Stomach (tissue), 9 donors: Measurements from ENCODE around the gene ZNF831. TPM values are rescaled to one million over a fixed set of nuclear protein-coding genes. Genes with fewer than 3 reads are reported as not detected.

Source experiments
- DNase-seq, 2 donors: peaks; one replicate each; pipeline versions ENCODE4 v3.0.0 to v3.0.0-alpha.2; 2013 to 2019
- H3K27ac ChIP-seq, 5 donors: fragments of 200-600 bp in 4 of 5; sonication (generic) in 4 of 5; one replicate each; pipeline ENCODE4 v1.5.1; 2013 to 2019; ENCODE audit warnings: mild to moderate bottlenecking in 1 of 5, moderate library complexity in 1 of 5
- H3K27me3 ChIP-seq, 3 donors: fragments of 200-600 bp; sonication (generic); one replicate each; pipeline ENCODE4 v1.5.1; 2017 to 2019; ENCODE audit warnings: mixed run types in 1 of 3
- H3K36me3 ChIP-seq, 4 donors: fragments of 200-600 bp; sonication (generic); 1 replicate in 3 of 4; 2 replicates in 1 of 4; pipeline ENCODE4 v1.5.1; 2016 to 2019
- H3K4me1 ChIP-seq, 4 donors: fragments of 200-600 bp; sonication (generic); one replicate each; pipeline ENCODE4 v1.5.1; 2016 to 2019
- H3K4me3 ChIP-seq, 4 donors: fragments of 200-600 bp; sonication (generic) in 3 of 4; one replicate each; pipeline ENCODE4 v1.5.1; 2016 to 2019; ENCODE audit warnings: mild to moderate bottlenecking in 1 of 4
- H3K9me3 ChIP-seq, 4 donors: fragments of 200-600 bp; sonication (generic); one replicate each; pipeline ENCODE4 v1.5.1; 2016 to 2019
- CTCF ChIP-seq, 7 experiments: fragments of 450-650 bp in 4 of 7; fragments of 200-600 bp in 3 of 7; sonication (generic) in 3 of 7; IDR thresholded peaks; one replicate each; pipeline ENCODE4 v1.5.1; 2016 to 2019; ENCODE audit warnings: antibody characterized with exemption in 7 of 7, control low read depth in 2 of 7, mild to moderate bottlenecking in 1 of 7
- EP300 ChIP-seq: sonication (generic); formaldehyde crosslinking; IDR thresholded peaks from one replicate; pipeline ENCODE4 v1.6.1; 2017; ENCODE audit warnings: antibody characterized with exemption
- POLR2A ChIP-seq, 4 donors: fragments of 450-650 bp; IDR thresholded peaks; one replicate each; pipeline ENCODE4 v1.6.1; 2016; ENCODE audit warnings: antibody characterized with exemption in 4 of 4, control low read depth in 2 of 4, mild to moderate bottlenecking in 1 of 4, moderate library complexity in 1 of 4
- POLR2AphosphoS5 ChIP-seq, 3 donors: sonication (generic); formaldehyde crosslinking; IDR thresholded peaks; one replicate each; pipeline ENCODE4 v1.6.1; 2016; ENCODE audit warnings: antibody characterized with exemption in 3 of 3
- WGBS, 5 donors: extraction: QIAGEN DNeasy Blood & Tissue Kit in 3 of 5; methylation state at CpG; one replicate each; pipeline versions ENCODE4 v1.1.5 to v1.1.7; 2013 to 2018; 5-methylcytosine and 5-hydroxymethylcytosine counted together
- intact Hi-C: fragments of 100-400 bp; cut with DNase I; formaldehyde crosslinking; loops from one replicate; pipeline ENCODE4 v1.15.1; 2023; ENCODE audit warnings: low total_unique reads
- polyA plus RNA-seq, 3 donors: library from polyadenylated mRNA; stranded (reverse); fragments of 200-250 nt; gene quantifications; one replicate each; pipeline ENCODE4 v1.2.3, GENCODE V29; 2013
- total RNA-seq, 5 donors: library from RNA; depleted of rRNA; stranded (reverse); fragments of >200 nt; gene quantifications; one replicate each; pipeline versions ENCODE4 v1.1.0 to v1.2.3, GENCODE V29; 2014 to 2016
- donor health status: healthy with polysubstance abuse.
- donor health status: Bipolar disorder and iron deficiency.
- donor health status: healthy.

ZNF831 gene
- total and polyA plus RNA-seq, 8 donors, result under 0.01 to 2.9 (median 0.31) TPM; not detected in 1

GRCh38 chr20:59204165-59204894 is 40.7 kb downstream of the ZNF831 start:
- H3K27me3 ChIP-seq, result peaks cover 0 to 46% (median 0%) of the 10 kb centered on the region in 3 donors
- intact Hi-C loops, result no loop called here
- no peak for DNase-seq
- 46 to 50% (median 48%) methylated on average over 9 to 10 of the region's 10 CpGs for WGBS, 5 donors
- no peaks in the 10 kb centered on the region for H3K36me3 ChIP-seq
- H3K4me3 ChIP-seq, result no peak overlapping the region
- H3K9me3 ChIP-seq, result peaks cover 0 to 6% (median 3%) of the 10 kb centered on the region in 4 donors
- TF ChIP-seq EP300, result no peak
- no peak for TF ChIP-seq CTCF (IDR thresholded peaks at IDR 0.05)
- no peak for TF ChIP-seq POLR2AphosphoS5 (IDR thresholded peaks at IDR 0.05)
- TF ChIP-seq POLR2A (IDR thresholded peaks at IDR 0.05), result no peak
- H3K4me1 ChIP-seq, result no peaks in the 10 kb centered on the region
- H3K27ac ChIP-seq, result no peak overlapping the region

DNA sequence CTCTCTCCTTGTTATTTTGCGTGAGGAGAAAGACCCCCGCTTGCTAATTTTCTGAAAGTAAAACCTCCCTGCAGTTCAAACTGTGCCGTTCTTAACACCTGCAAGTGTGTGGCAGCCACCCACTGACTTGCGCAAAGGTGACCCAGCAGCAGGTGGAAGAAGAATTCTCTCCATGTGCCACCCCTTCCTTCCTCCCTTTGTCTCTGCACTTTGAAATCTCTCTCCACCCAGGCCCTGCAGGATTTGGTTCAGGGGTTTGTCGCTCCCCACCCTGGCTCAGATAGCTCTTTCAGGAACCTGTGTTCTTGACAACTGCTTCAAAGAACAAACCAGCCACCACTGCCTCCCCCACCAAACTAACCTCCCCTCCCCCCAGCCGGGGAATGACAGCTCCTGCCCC is 41.4 kb downstream of the ZNF831 start:
- H3K9me3 ChIP-seq, result peaks cover 0 to under 1% (median under 1%) of the 10 kb centered on the region in 4 donors
- H3K4me3 ChIP-seq, result no peak overlapping the region
- peaks cover 0 to 51% (median 0%) of the 10 kb centered on the region in 3 donors for H3K27me3 ChIP-seq
- intact Hi-C loops, result loop anchor here (5.0 kb wide), 1 partner anchor 118 kb away; no protein-coding TSS in a partner anchor
- WGBS, 5 donors, result 48 to 69% (median 58%) methylated on average over 6 of the region's 6 CpGs
- no peak for DNase-seq
- no peak for TF ChIP-seq POLR2A (IDR thresholded peaks at IDR 0.05)
- no peak for TF ChIP-seq CTCF (IDR thresholded peaks at IDR 0.05)
- no peak for TF ChIP-seq POLR2AphosphoS5 (IDR thresholded peaks at IDR 0.05)
- TF ChIP-seq EP300, result no peak
- H3K36me3 ChIP-seq, result no peaks in the 10 kb centered on the region
- no peaks in the 10 kb centered on the region for H3K4me1 ChIP-seq
- no peak overlapping the region for H3K27ac ChIP-seq

- Histone ChIP-seq H3K27ac (no peak overlapping the region), H3K27me3 (peaks cover 0 to 55% (median 0%) of the 10 kb centered on the region in 3 donors), H3K4me1 (no peaks in the 10 kb centered on the region), H3K9me3 (no peaks in the 10 kb centered on the region), H3K36me3 (no peaks in the 10 kb centered on the region), H3K4me3 (no peak overlapping the region)
- 71 to 88% (median 81%) methylated on average over 2 of the region's 2 CpGs for WGBS, 5 donors
- no peak for DNase-seq
- intact Hi-C loops, result loop anchor here (5.0 kb wide), 1 partner anchor 120 kb away; no protein-coding TSS in a partner anchor
- TF ChIP-seq POLR2AphosphoS5 (IDR thresholded peaks at IDR 0.05), result no peak
Observed at GRCh38 chr20:59207235-59207634, 43.6 kb downstream of the ZNF831 start.

GRCh38 chr20:59207742-59208357 is 44.2 kb downstream of the ZNF831 start:
- no peak for TF ChIP-seq EP300
- TF ChIP-seq POLR2A (IDR thresholded peaks at IDR 0.05), result no peak
- no peak for TF ChIP-seq POLR2AphosphoS5 (IDR thresholded peaks at IDR 0.05)
- peak in 5 of 7 experiments; percentile 5 to 54 (median 40) for TF ChIP-seq CTCF (IDR thresholded peaks at IDR 0.05)
- WGBS, 5 donors, result 68 to 97% (median 83%) methylated on average over 2 of the region's 2 CpGs
- Histone ChIP-seq H3K27me3 (peaks cover 0 to 55% (median 0%) of the 10 kb centered on the region in 3 donors), H3K4me1 (no peaks in the 10 kb centered on the region), H3K4me3 (no peak overlapping the region), H3K9me3 (no peaks in the 10 kb centered on the region), H3K27ac (no peak overlapping the region), H3K36me3 (no peaks in the 10 kb centered on the region)
- intact Hi-C loops, result loop anchor here (5.0 kb wide), 1 partner anchor 121 kb away; no protein-coding TSS in a partner anchor
- DNase-seq, result peak; percentile 66 to 75
